HL-60 (cell line): Measurements from ENCODE around the gene MED28.
"Not testable (repeated sequence)": the region's sequence is repeated elsewhere in the genome, so short reads cannot be mapped to it uniquely, and the experiment has no call there.

ENCODE experiments used
- DNase-seq, 2 experiments: peaks; one replicate each; pipeline ENCODE4 v3.0.0-alpha.2; 2010 to 2020; ENCODE audit warnings: low read depth in 1 of 2, low spot score in 1 of 2
- H3K27ac ChIP-seq: fragments of 250-450 bp; sonication (Bioruptor Pico); replicated peaks from 2 replicates; pipeline ENCODE4 v1.5.1; 2020; ENCODE audit warnings: mild to moderate bottlenecking, moderate library complexity
- H3K27me3 ChIP-seq: fragments of 250-450 bp; sonication (Bioruptor Pico); 2 replicates; pipeline ENCODE4 v1.5.1; 2021; ENCODE audit warnings: mild to moderate bottlenecking, moderate library complexity; ENCODE audit not compliant: insufficient read depth, poor library complexity, severe bottlenecking
- H3K4me3 ChIP-seq: replicated peaks from 2 replicates; pipeline ENCODE4 v1.5.1; 2011; ENCODE audit warnings: mild to moderate bottlenecking, control low read depth, low read length; ENCODE audit not compliant: insufficient read depth
- CTCF ChIP-seq: IDR thresholded peaks from one replicate; pipeline ENCODE4 v1.5.1; 2011; ENCODE audit warnings: low read length, control low read depth, inconsistent platforms; ENCODE audit not compliant: insufficient read depth
- GABPA ChIP-seq: IDR thresholded peaks from 2 replicates; pipeline ENCODE4 v1.6.1; 2012; ENCODE audit warnings: low read depth
- POLR2AphosphoS5 ChIP-seq: IDR thresholded peaks from 2 replicates; pipeline ENCODE4 v1.6.1; 2012; ENCODE audit warnings: low read depth
- REST ChIP-seq: IDR thresholded peaks from 2 replicates; pipeline ENCODE4 v1.6.1; 2012; ENCODE audit warnings: low read depth; ENCODE audit not compliant: insufficient replicate concordance
- SPI1 ChIP-seq: IDR thresholded peaks from 2 replicates; pipeline ENCODE4 v1.6.1; 2012; ENCODE audit warnings: low read depth, mild to moderate bottlenecking, borderline replicate concordance

MED28 gene

GRCh38 chr4:17657090-17657489 is 42.6 kb downstream of the MED28 start:
- no peak overlapping the region for H3K4me3 ChIP-seq
- H3K27me3 ChIP-seq, result no peaks in the 10 kb centered on the region
- DNase-seq, result no peak
- no peak overlapping the region for H3K27ac ChIP-seq
- no peak for TF ChIP-seq GABPA
- TF ChIP-seq SPI1, result no peak
- no peak for TF ChIP-seq POLR2AphosphoS5
- no peak for TF ChIP-seq CTCF

- Histone ChIP-seq H3K4me3 (no peak overlapping the region), H3K27ac (no peak overlapping the region), H3K27me3 (no peaks in the 10 kb centered on the region)
- no peak for DNase-seq
- TF ChIP-seq CTCF, result no peak
- TF ChIP-seq POLR2AphosphoS5, result no peak
- no peak for TF ChIP-seq SPI1
- TF ChIP-seq REST, result no peak
- no peak for TF ChIP-seq GABPA
Observed at GRCh38 chr4:17657849-17658248, 43.4 kb downstream of the MED28 start.

- not testable (repeated sequence) for DNase-seq, H3K4me3 ChIP-seq, H3K27ac ChIP-seq, H3K27me3 ChIP-seq
Observed at GRCh38 chr4:17659196-17659595, 44.8 kb downstream of the MED28 start.

GRCh38 chr4:17662694-17663093 is 48.3 kb downstream of the MED28 start:
- Histone ChIP-seq H3K27ac (no peak overlapping the region), H3K27me3 (no peaks in the 10 kb centered on the region)
- DNase-seq, result no peak

More at GRCh38 chr4:17662694-17663093, 48.3 kb downstream of the MED28 start:
- TF ChIP-seq SPI1 (no peak), CTCF (no peak), REST (no peak), POLR2AphosphoS5 (no peak), GABPA (no peak)
- H3K4me3 ChIP-seq, result no peak overlapping the region
